PC-9 (cell line): Measurements from ENCODE around the gene SHISA6. TPM values are rescaled to one million over a fixed set of nuclear protein-coding genes. Genes with fewer than 3 reads are reported as not detected.

Experiments used
- BruUV-seq: library from RNA; stranded (reverse); fragments of 400-500 nt; replicated peaks from 2 replicates; lab custom pipeline; 2021; lab: Mats Ljungman, UMichigan
- CTCF ChIA-PET: fragments of 300-600 bp; sonication (Branson Sonifier 250); formaldehyde crosslinking; loops from one replicate; lab custom pipeline; 2022; ENCODE audit warnings: antibody characterized with exemption; lab: Charles Lee
- POLR2A ChIA-PET: fragments of 300-600 bp; sonication (Branson Sonifier 250); formaldehyde crosslinking; loops from one replicate; lab custom pipeline; 2022; ENCODE audit warnings: antibody characterized with exemption; ENCODE audit not compliant: unreplicated experiment; lab: Charles Lee
- DNase-seq, 2 experiments: peaks; one replicate each; pipeline versions ENCODE4 v3.0.0 to v3.0.0-alpha.2; 2015 to 2022; ENCODE audit warnings: mixed read lengths in 1 of 2
- H2AFZ ChIP-seq: fragments of 200-600 bp; sonication (generic); 2 replicates; pipeline ENCODE4 v1.8.1; 2017; ENCODE audit warnings: antibody characterized with exemption
- H3F3A ChIP-seq: fragments of 200-600 bp; sonication (generic); 2 replicates; pipeline ENCODE4 v1.8.1; 2017; ENCODE audit warnings: antibody characterized with exemption, mild to moderate bottlenecking, low read depth; ENCODE audit not compliant: insufficient read depth
- H3K27ac ChIP-seq: fragments of 200-600 bp; sonication (generic); 2 replicates; pipeline ENCODE4 v1.6.1; 2016; ENCODE audit warnings: mixed run types
- H3K27me3 ChIP-seq: fragments of 200-600 bp; sonication (generic); 2 replicates; pipeline ENCODE4 v1.6.1; 2016; ENCODE audit warnings: low read depth, mixed run types; ENCODE audit not compliant: insufficient read depth
- H3K36me3 ChIP-seq: fragments of 200-600 bp; sonication (generic); 2 replicates; pipeline ENCODE4 v1.6.1; 2016; ENCODE audit warnings: low read depth, mixed run types
- H3K4me1 ChIP-seq: fragments of 200-600 bp; sonication (generic); replicated peaks from 2 replicates; pipeline ENCODE4 v1.6.1; 2016; ENCODE audit warnings: mixed run types; ENCODE audit not compliant: insufficient read depth
- H3K4me2 ChIP-seq: fragments of 200-600 bp; sonication (generic); 2 replicates; pipeline ENCODE4 v1.6.1; 2017; ENCODE audit warnings: mixed run types
- H3K4me3 ChIP-seq: fragments of 200-600 bp; sonication (generic); 2 replicates; pipeline ENCODE4 v1.6.1; 2016; ENCODE audit warnings: mixed run types
- H3K79me2 ChIP-seq: fragments of 200-600 bp; sonication (generic); 2 replicates; pipeline ENCODE4 v1.6.1; 2017; ENCODE audit warnings: low read depth, mixed run types
- H3K9me2 ChIP-seq: fragments of 200-600 bp; sonication (generic); 2 replicates; pipeline ENCODE4 v1.8.1; 2017; ENCODE audit warnings: mild to moderate bottlenecking; ENCODE audit not compliant: insufficient read depth
- H3K9me3 ChIP-seq: fragments of 200-600 bp; sonication (generic); 2 replicates; pipeline ENCODE4 v1.8.1; 2016; ENCODE audit warnings: low read depth; ENCODE audit not compliant: insufficient read depth
- H4K20me1 ChIP-seq: fragments of 200-600 bp; sonication (generic); 2 replicates; pipeline ENCODE4 v1.8.1; 2017; ENCODE audit not compliant: insufficient read depth
- EZH2 ChIP-seq: fragments of 200-600 bp; sonication (generic); IDR thresholded peaks from 2 replicates; pipeline ENCODE4 v1.8.0; 2017; ENCODE audit warnings: antibody characterized with exemption, low read depth
- intact Hi-C: fragments of 100-400 bp; cut with micrococcal nuclease; formaldehyde crosslinking; loops from one replicate; pipeline ENCODE4 v1.10.0; 2022; ENCODE audit not compliant: unreplicated experiment
- total RNA-seq: library from RNA; stranded (reverse); gene quantifications from 2 replicates; pipeline ENCODE4 v1.2.3, GENCODE V29; 2021
- TF ChIP-seq, protein P1 (sequence below): fragments of 200-600 bp; sonication (generic); conservative IDR thresholded peaks from 2 replicates; pipeline ENCODE4 v1.6.1; 2017; ENCODE audit warnings: mixed run types, antibody characterized with exemption, mild to moderate bottlenecking, moderate library complexity

The SHISA6 gene
- total RNA-seq, 1 experiment from 2014 or later = not detected

GRCh38 chr17:11303773-11304394, 62.9 kb downstream of the SHISA6 start:
- no peak for DNase-seq
- POLR2A ChIA-PET = no interaction called here
- intact Hi-C loops = no loop called here
- TF ChIP-seq EZH2 = no peak
- TF ChIP-seq, protein P1, sequence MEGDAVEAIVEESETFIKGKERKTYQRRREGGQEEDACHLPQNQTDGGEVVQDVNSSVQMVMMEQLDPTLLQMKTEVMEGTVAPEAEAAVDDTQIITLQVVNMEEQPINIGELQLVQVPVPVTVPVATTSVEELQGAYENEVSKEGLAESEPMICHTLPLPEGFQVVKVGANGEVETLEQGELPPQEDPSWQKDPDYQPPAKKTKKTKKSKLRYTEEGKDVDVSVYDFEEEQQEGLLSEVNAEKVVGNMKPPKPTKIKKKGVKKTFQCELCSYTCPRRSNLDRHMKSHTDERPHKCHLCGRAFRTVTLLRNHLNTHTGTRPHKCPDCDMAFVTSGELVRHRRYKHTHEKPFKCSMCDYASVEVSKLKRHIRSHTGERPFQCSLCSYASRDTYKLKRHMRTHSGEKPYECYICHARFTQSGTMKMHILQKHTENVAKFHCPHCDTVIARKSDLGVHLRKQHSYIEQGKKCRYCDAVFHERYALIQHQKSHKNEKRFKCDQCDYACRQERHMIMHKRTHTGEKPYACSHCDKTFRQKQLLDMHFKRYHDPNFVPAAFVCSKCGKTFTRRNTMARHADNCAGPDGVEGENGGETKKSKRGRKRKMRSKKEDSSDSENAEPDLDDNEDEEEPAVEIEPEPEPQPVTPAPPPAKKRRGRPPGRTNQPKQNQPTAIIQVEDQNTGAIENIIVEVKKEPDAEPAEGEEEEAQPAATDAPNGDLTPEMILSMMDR = no peak
- Histone ChIP-seq H4K20me1 (no peaks in the 10 kb centered on the region), H3K4me1 (no peaks in the 10 kb centered on the region), H3K4me2 (no peak overlapping the region), H2AFZ (no peak overlapping the region), H3K4me3 (no peak overlapping the region), H3K36me3 (no peaks in the 10 kb centered on the region), H3K9me3 (no peaks in the 10 kb centered on the region), H3K27ac (no peak overlapping the region), H3K79me2 (no peaks in the 10 kb centered on the region), H3K9me2 (no peaks in the 10 kb centered on the region), H3F3A (no peaks in the 10 kb centered on the region), H3K27me3 (peaks cover 4% of the 10 kb centered on the region; the same call in 1 of the 2 replicates)
- BruUV-seq = no TSS peak
- CTCF ChIA-PET = no interaction called here

GRCh38 chr17:11304568-11304967, 63.6 kb downstream of the SHISA6 start:
- POLR2A ChIA-PET = no interaction called here

DNA sequence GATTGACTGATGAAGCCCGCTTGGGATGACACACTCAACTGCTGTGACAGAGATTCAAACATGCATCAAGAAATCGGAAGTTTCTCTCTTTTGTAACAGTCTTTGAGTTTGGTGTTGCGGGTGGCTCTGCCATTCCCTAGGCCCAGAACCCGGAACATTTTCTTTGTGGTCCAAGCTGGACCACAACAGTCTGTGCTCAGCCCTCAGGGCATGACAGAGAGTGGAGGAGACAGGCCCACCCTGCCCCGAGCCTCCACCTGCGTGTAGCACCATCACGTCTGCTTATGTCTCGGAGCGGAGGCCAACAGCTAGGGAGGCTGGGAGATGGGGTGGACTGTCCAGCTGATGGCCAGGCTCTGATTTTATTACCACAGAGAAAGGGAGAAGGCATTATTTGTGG, 64.5 kb downstream of the SHISA6 start:
- Histone ChIP-seq H3K9me3 (no peaks in the 10 kb centered on the region), H3K4me2 (no peak overlapping the region), H3K27me3 (no peaks in the 10 kb centered on the region), H4K20me1 (no peaks in the 10 kb centered on the region), H3K4me1 (no peaks in the 10 kb centered on the region), H3K9me2 (no peaks in the 10 kb centered on the region), H3K4me3 (no peak overlapping the region), H3F3A (no peaks in the 10 kb centered on the region), H3K36me3 (no peaks in the 10 kb centered on the region), H3K79me2 (no peaks in the 10 kb centered on the region), H2AFZ (no peak overlapping the region), H3K27ac (no peak overlapping the region)
- intact Hi-C loops = no loop called here
- ChIA-PET POLR2A (no interaction called here), CTCF (no interaction called here)
- TF ChIP-seq, protein P1 = no peak
- TF ChIP-seq EZH2 = no peak
- no peak for DNase-seq
- BruUV-seq = no TSS peak

More at GRCh38 chr17:11304568-11304967, 63.6 kb downstream of the SHISA6 start:
- Histone ChIP-seq H4K20me1 (no peaks in the 10 kb centered on the region), H3K4me2 (no peak overlapping the region), H3K9me2 (no peaks in the 10 kb centered on the region), H3F3A (no peaks in the 10 kb centered on the region), H3K4me3 (no peak overlapping the region), H3K36me3 (no peaks in the 10 kb centered on the region), H3K27ac (no peak overlapping the region), H3K27me3 (peaks cover 4% of the 10 kb centered on the region; the same call in 1 of the 2 replicates), H2AFZ (no peak overlapping the region), H3K79me2 (no peaks in the 10 kb centered on the region), H3K9me3 (no peaks in the 10 kb centered on the region), H3K4me1 (no peaks in the 10 kb centered on the region)
- BruUV-seq = no TSS peak
- CTCF ChIA-PET = no interaction called here
- DNase-seq = no peak
- intact Hi-C loops = no loop called here
- no peak for TF ChIP-seq EZH2
- TF ChIP-seq, protein P1 = no peak
